Cardiac muscle cell (in vitro differentiated cells and primary cell): ENCODE results near the gene TFCP2L1. TPM values are rescaled to one million over a fixed set of nuclear protein-coding genes. Genes with fewer than 3 reads are reported as not detected.
"Not testable (repeated sequence)": the region's sequence is repeated elsewhere in the genome, so short reads cannot be mapped to it uniquely, and the experiment has no call there.

Experiments used
- DNase-seq, 2 donors: peaks; one replicate each; pipeline versions ENCODE4 v3.0.0 to v3.0.0-alpha.2; 2010 to 2017; ENCODE audit warnings: low read depth in 1 of 2, low spot score in 1 of 2
- H3K27ac ChIP-seq: fragments of 200-600 bp; sonication (generic); 2 replicates; pipeline ENCODE4 v1.5.1; 2016
- H3K27me3 ChIP-seq: fragments of 200-600 bp; sonication (generic); 2 replicates; pipeline ENCODE4 v1.6.0; 2016; ENCODE audit warnings: control low read depth
- H3K36me3 ChIP-seq: fragments of 200-600 bp; sonication (generic); 2 replicates; pipeline ENCODE4 v1.5.1; 2016; ENCODE audit warnings: control low read depth
- H3K4me1 ChIP-seq: fragments of 200-600 bp; sonication (generic); 2 replicates; pipeline ENCODE4 v1.8.1; 2017; ENCODE audit warnings: low read depth, mild to moderate bottlenecking, mixed run types
- H3K4me3 ChIP-seq: fragments of 200-600 bp; sonication (generic); 2 replicates; pipeline ENCODE4 v1.5.1; 2016; ENCODE audit warnings: mild to moderate bottlenecking
- H3K9me3 ChIP-seq: fragments of 200-600 bp; sonication (generic); 2 replicates; pipeline ENCODE4 v1.5.1; 2017; ENCODE audit warnings: low read depth, mild to moderate bottlenecking, control low read depth
- polyA plus RNA-seq: library from polyadenylated mRNA; unstranded; fragments of >200 nt; fragmentation: Nextera tagmentation; extraction: Ambion mirVana; gene quantifications from 2 replicates; pipeline ENCODE4 v1.2.1, GENCODE V29; 2016
- total RNA-seq: library from RNA; depleted of rRNA; stranded (reverse); fragments of >200 nt; gene quantifications from 2 replicates; pipeline ENCODE4 v1.2.3, GENCODE V29; 2016
- TF ChIP-seq, protein P1 (sequence below): IDR thresholded peaks from 2 replicates; pipeline ENCODE4 v1.5.1; 2012; ENCODE audit warnings: low read depth, mild to moderate bottlenecking, low read length

TFCP2L1 gene
- total and polyA plus RNA-seq, 2 experiments from 2014 or later, result 0.31 TPM; not detected in 1

DNA sequence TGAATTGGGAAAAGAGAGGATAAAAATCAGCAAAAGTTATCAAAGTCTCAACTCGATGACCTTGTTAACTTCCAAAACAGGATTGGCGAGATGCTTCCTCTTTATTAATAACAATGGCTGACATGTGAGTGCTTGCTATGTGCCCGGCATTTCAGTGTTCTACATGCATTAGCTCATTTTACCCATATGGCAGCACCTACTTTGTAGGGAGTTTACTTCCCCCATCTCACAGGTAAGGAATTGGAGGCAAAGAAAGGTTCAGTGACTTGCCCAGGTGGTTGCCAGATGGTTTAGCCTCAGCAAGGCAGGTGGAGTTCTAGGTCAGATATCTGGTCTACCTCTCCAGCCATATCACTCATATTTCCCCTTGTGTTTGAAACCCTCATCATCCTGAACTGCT lies 12.4 kb downstream of the TFCP2L1 start:
- no peak overlapping the region for H3K27ac ChIP-seq
- no peaks in the 10 kb centered on the region for H3K4me1 ChIP-seq
- no peaks in the 10 kb centered on the region for H3K36me3 ChIP-seq
- no peak overlapping the region for H3K4me3 ChIP-seq
- TF ChIP-seq, protein P1, sequence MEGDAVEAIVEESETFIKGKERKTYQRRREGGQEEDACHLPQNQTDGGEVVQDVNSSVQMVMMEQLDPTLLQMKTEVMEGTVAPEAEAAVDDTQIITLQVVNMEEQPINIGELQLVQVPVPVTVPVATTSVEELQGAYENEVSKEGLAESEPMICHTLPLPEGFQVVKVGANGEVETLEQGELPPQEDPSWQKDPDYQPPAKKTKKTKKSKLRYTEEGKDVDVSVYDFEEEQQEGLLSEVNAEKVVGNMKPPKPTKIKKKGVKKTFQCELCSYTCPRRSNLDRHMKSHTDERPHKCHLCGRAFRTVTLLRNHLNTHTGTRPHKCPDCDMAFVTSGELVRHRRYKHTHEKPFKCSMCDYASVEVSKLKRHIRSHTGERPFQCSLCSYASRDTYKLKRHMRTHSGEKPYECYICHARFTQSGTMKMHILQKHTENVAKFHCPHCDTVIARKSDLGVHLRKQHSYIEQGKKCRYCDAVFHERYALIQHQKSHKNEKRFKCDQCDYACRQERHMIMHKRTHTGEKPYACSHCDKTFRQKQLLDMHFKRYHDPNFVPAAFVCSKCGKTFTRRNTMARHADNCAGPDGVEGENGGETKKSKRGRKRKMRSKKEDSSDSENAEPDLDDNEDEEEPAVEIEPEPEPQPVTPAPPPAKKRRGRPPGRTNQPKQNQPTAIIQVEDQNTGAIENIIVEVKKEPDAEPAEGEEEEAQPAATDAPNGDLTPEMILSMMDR, result no peak
- H3K27me3 ChIP-seq, result no peaks in the 10 kb centered on the region
- H3K9me3 ChIP-seq, result no peaks in the 10 kb centered on the region
- DNase-seq, result no peak

DNA sequence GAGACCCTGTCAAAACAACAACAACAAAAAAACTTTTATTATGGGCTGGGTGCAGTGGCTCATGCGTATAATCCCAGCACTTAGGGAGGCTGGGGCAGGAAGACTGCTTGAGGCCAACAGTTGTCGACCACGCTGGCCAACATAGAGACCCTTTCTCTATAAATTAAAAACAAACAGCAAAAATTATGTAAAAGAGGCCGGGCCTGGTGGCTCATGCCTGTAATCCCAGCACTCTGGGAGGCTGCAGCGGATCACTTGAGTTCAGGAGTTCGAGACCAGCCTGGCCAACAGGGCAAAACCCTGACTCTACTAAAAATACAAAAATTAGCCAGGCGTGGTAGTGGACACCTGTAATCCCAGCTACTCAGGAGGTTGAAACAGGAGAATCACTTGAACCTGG lies 15.6 kb downstream of the TFCP2L1 start:
- not testable (repeated sequence) for DNase-seq, H3K27ac ChIP-seq

DNA sequence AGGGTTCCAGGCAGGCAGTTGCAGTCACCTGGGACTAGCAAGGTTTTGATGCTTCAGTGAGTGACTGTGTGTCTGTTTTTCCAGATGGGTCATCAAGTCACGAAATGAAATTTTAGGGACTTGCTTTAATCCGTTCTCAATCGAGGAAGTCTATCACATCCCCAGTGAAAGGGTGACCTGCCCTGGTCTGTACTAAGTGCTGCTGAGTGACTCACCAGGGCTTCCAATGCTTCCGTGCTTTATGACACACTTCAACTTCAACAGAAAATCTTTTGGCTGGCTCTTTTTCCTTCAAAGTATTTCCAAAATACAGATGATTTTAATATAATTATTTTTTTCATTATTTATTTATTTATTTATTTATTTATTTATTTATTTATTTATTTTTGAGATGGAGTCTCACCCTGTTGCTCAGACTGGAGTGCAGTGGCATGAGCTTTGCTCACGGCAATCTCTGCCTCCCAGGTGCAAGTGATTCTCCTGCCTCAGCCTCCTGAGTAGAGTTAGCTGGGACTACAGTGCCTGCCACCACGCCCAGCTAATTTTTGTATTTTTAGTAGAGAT lies 18.4 kb downstream of the TFCP2L1 start:
- DNase-seq, result no peak
- H3K27me3 ChIP-seq, result no peaks in the 10 kb centered on the region
- TF ChIP-seq, protein P1, result no peak
- H3K4me3 ChIP-seq, result no peak overlapping the region
- H3K36me3 ChIP-seq, result no peaks in the 10 kb centered on the region
- no peaks in the 10 kb centered on the region for H3K4me1 ChIP-seq
- H3K27ac ChIP-seq, result no peak overlapping the region
- H3K9me3 ChIP-seq, result no peaks in the 10 kb centered on the region

More for the DNA sequence above, 15.6 kb downstream of the TFCP2L1 start:
- H3K36me3 ChIP-seq, H3K4me3 ChIP-seq, H3K9me3 ChIP-seq, H3K4me1 ChIP-seq, H3K27me3 ChIP-seq: not testable (repeated sequence)

DNA sequence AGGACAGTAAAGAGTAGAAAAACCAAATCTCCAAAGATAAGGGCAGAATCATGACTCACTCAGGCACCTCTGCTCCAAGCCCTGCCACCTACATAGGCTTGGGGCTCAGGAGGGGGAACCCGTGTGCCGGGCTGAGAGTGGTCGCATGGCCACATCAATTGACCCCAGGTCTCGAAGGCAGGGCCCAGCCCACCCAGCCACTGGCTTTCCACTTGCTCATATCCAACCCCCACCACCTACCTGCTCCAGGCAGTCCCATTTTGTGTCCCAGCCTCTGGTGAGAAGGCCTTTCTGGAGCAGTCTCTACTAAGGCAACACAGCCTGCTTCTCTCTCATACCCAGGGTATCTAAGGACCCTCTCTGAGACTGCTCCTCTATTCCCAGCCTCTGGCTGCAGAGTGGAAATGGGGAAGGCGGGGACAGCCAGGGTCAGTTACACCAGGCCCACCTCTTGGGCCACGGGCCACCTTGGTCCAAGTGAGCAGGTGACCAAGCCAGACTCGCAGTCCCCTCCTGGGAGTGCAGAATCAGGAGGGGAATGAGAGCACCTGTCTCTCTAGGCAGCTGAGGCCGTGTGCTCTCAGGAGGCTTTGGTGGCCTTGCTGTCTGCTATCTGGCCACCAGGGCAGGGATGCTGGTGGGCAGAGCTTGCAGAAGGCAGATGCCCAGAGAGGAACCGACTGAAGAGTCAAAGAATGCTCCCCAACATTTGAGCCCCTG lies 20.8 kb downstream of the TFCP2L1 start:
- DNase-seq, result no peak
- Histone ChIP-seq H3K27ac (no peak overlapping the region), H3K27me3 (no peaks in the 10 kb centered on the region), H3K36me3 (no peaks in the 10 kb centered on the region), H3K4me3 (no peak overlapping the region), H3K4me1 (no peaks in the 10 kb centered on the region), H3K9me3 (no peaks in the 10 kb centered on the region)
- TF ChIP-seq, protein P1, result no peak

DNA sequence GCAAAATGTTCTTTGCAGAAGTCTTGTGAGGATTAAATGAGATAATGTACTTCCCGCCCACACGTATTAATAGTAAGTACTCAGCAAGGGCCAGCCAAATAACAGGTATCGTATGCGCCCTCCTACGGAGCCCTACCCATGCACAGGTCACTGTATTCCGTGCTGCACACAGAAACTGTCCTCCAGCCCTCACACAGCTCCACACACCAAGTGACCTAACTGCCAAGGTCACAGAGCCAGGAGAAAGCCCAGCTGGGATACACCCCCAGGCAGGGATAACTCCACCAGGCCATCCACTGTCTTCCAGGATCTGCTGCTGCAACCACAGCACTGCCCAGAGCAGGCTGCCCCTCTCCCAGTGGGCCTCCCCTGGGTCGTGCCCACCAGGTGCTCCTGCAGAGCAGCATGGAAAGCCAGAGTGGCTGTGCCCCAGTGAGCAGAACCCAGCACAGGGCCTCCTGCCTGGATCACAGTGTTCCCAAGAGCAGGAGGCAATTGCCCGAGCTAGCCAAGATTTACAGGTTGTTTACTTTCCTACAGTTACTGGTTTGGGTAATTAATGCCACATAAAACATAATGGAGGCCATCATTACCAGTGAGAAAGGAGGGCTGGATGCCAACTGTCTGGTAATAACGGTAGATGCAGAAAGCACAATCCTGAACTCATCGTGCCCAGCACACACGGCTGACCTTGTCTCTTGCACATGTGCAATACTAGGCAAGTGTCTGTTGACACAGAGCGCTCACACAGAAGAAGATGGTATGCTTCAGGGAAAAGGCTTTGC lies 24.4 kb downstream of the TFCP2L1 start:
- no peaks in the 10 kb centered on the region for H3K27me3 ChIP-seq
- no peak for DNase-seq
- H3K27ac ChIP-seq, result no peak overlapping the region
- no peaks in the 10 kb centered on the region for H3K9me3 ChIP-seq
- peaks cover 7% of the 10 kb centered on the region for H3K4me1 ChIP-seq
- H3K4me3 ChIP-seq, result no peak overlapping the region
- no peaks in the 10 kb centered on the region for H3K36me3 ChIP-seq
- TF ChIP-seq, protein P1, result no peak

DNA sequence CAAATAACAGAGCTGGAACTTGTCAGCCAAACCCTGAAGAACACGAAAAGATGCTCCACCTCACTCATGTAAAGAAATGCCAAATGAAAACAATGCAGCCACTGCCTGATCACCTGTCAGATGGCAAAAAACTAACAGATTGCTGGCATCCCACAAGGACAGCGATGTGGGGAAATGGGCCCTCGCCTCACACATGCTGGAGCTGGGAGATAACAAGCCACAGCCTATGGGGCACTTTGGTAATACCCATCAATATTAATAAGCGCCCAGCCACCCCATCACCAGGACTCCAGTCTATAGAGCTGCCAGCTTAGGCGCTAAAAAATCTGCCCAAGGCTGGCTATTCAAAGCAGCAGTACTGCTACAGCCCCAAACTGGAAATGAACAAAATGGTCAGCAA lies 27.0 kb downstream of the TFCP2L1 start:
- H3K4me1 ChIP-seq, result peaks cover 7% of the 10 kb centered on the region
- no peak overlapping the region for H3K27ac ChIP-seq
- no peak for DNase-seq
- no peaks in the 10 kb centered on the region for H3K9me3 ChIP-seq
- H3K36me3 ChIP-seq, result no peaks in the 10 kb centered on the region
- H3K4me3 ChIP-seq, result no peak overlapping the region
- TF ChIP-seq, protein P1, result no peak
- no peaks in the 10 kb centered on the region for H3K27me3 ChIP-seq
